Measurements from ENCODE around the gene ALPG. TPM values are rescaled to one million over a fixed set of nuclear protein-coding genes. Genes with fewer than 3 reads are reported as not detected.

Gene ALPG
- total RNA-seq, 1 experiment from 2014 or later = not detected

GRCh38 chr2:232395586-232395985 lies 11.1 kb upstream of the ALPG start:
- CTCF ChIA-PET = no interaction called here
- no peak for DNase-seq (ENCODE audit: low spot score)
- POLR2A ChIA-PET (ENCODE audit: low non-redundant PET) = no interaction called here
- Histone ChIP-seq H3K9me3 (ENCODE audit: low read depth, low read length, poor library complexity, severe bottlenecking) (no peaks in the 10 kb centered on the region), H3K27me3 (replicated peaks; ENCODE audit: insufficient read depth, low read depth, low read length, poor library complexity) (peaks cover 30% of the 10 kb centered on the region), H3K4me3 (ENCODE audit: low read depth, low read length, poor library complexity, severe bottlenecking) (no peak overlapping the region), H3K4me1 (ENCODE audit: insufficient read depth, low read length, poor library complexity, severe bottlenecking) (no peaks in the 10 kb centered on the region), H3K27ac (ENCODE audit: low read depth, low read length, poor library complexity, severe bottlenecking) (no peak overlapping the region), H3K36me3 (ENCODE audit: insufficient read depth, low read length, poor library complexity, severe bottlenecking) (no peaks in the 10 kb centered on the region)
- TF ChIP-seq CTCF (conservative IDR thresholded peaks at IDR 0.05; ENCODE audit: low read depth, low read length) = no peak
- TF ChIP-seq EZH2 (IDR thresholded peaks at IDR 0.05; ENCODE audit: borderline replicate concordance, low read depth, low read length, poor library complexity, severe bottlenecking) = no peak
- BruUV-seq (replicated peaks) = no TSS peak
- intact Hi-C loops (cut with micrococcal nuclease; ENCODE audit: unreplicated experiment) = no loop called here

- BruUV-seq (replicated peaks) = no TSS peak
- ChIA-PET CTCF (interaction anchor here (0.6 kb wide), 1 partner anchor 25 kb away, joined by 6 read pairs; no protein-coding TSS in a partner anchor), POLR2A (ENCODE audit: low non-redundant PET) (no interaction called here)
- no peak for TF ChIP-seq CTCF (conservative IDR thresholded peaks at IDR 0.05; ENCODE audit: low read depth, low read length)
- TF ChIP-seq EZH2 (IDR thresholded peaks at IDR 0.05; ENCODE audit: borderline replicate concordance, low read depth, low read length, poor library complexity, severe bottlenecking) = no peak
- DNase-seq (ENCODE audit: low spot score) = no peak
- Histone ChIP-seq H3K4me1 (ENCODE audit: insufficient read depth, low read length, poor library complexity, severe bottlenecking) (no peaks in the 10 kb centered on the region), H3K36me3 (ENCODE audit: insufficient read depth, low read length, poor library complexity, severe bottlenecking) (no peaks in the 10 kb centered on the region), H3K27ac (ENCODE audit: low read depth, low read length, poor library complexity, severe bottlenecking) (no peak overlapping the region), H3K9me3 (ENCODE audit: low read depth, low read length, poor library complexity, severe bottlenecking) (no peaks in the 10 kb centered on the region), H3K4me3 (ENCODE audit: low read depth, low read length, poor library complexity, severe bottlenecking) (no peak overlapping the region), H3K27me3 (replicated peaks; ENCODE audit: insufficient read depth, low read depth, low read length, poor library complexity) (peaks cover 22% of the 10 kb centered on the region)
- intact Hi-C loops (cut with micrococcal nuclease; ENCODE audit: unreplicated experiment) = no loop called here
Measured at GRCh38 chr2:232396683-232397082, 10.0 kb upstream of the ALPG start.

GRCh38 chr2:232398293-232399034 lies 8.2 kb upstream of the ALPG start:
- Histone ChIP-seq H3K36me3 (ENCODE audit: insufficient read depth, low read length, poor library complexity, severe bottlenecking) (no peaks in the 10 kb centered on the region), H3K27me3 (replicated peaks; ENCODE audit: insufficient read depth, low read depth, low read length, poor library complexity) (peaks cover 16% of the 10 kb centered on the region), H3K9me3 (ENCODE audit: low read depth, low read length, poor library complexity, severe bottlenecking) (no peaks in the 10 kb centered on the region), H3K27ac (ENCODE audit: low read depth, low read length, poor library complexity, severe bottlenecking) (no peak overlapping the region), H3K4me1 (ENCODE audit: insufficient read depth, low read length, poor library complexity, severe bottlenecking) (no peaks in the 10 kb centered on the region), H3K4me3 (ENCODE audit: low read depth, low read length, poor library complexity, severe bottlenecking) (no peak overlapping the region)
- BruUV-seq (replicated peaks) = no TSS peak
- intact Hi-C loops (cut with micrococcal nuclease; ENCODE audit: unreplicated experiment) = no loop called here
- DNase-seq (ENCODE audit: low spot score) = no peak
- ChIA-PET CTCF (no interaction called here), POLR2A (ENCODE audit: low non-redundant PET) (no interaction called here)
- no peak for TF ChIP-seq CTCF (conservative IDR thresholded peaks at IDR 0.05; ENCODE audit: low read depth, low read length)
- TF ChIP-seq EZH2 (IDR thresholded peaks at IDR 0.05; ENCODE audit: borderline replicate concordance, low read depth, low read length, poor library complexity, severe bottlenecking) = no peak
